ENCODE data around the gene GLYAT.

Gene GLYAT

DNA sequence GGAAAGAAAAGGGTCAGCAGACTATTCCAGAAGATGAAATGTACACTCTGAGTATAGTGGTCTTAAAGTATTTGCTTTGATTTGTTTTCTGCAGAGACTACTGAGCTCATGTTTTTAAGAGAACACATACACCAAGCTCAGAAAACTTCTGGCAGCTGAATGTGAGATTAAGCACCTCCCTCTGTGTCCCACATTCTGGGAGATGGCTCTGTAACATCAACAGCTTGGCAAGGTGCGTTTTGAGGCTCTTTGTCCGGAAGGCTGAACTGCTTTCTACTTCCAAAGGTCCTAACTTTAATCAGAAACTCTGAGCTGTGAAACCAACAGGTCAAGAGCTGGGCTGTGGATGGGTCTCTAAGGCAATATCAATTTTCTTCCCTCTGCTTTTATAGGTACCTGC is 36.4 kb upstream of the GLYAT start:
- Histone ChIP-seq H3K27me3 (ENCODE audit: insufficient read depth, low read length, poor library complexity, severe bottlenecking) (no peaks in the 10 kb centered on the region), H3F3A (ENCODE audit: low read depth) (no peaks in the 10 kb centered on the region), H4K20me1 (ENCODE audit: insufficient read depth, low read length, poor library complexity, severe bottlenecking) (no peaks in the 10 kb centered on the region), H3K36me3 (ENCODE audit: insufficient read depth, low read length) (no peaks in the 10 kb centered on the region), H3K79me2 (ENCODE audit: insufficient read depth, low read length) (no peaks in the 10 kb centered on the region), H3K4me3 (ENCODE audit: low read length, poor library complexity, severe bottlenecking) (no peak overlapping the region), H3K9ac (ENCODE audit: low read depth, low read length, poor library complexity, severe bottlenecking) (no peak overlapping the region), H3K4me2 (ENCODE audit: low read depth, low read length, poor library complexity, severe bottlenecking) (no peak overlapping the region), H3K9me2 (replicated peaks; ENCODE audit: low read depth, low read length) (no peaks in the 10 kb centered on the region), H2AFZ (ENCODE audit: low read length) (no peak overlapping the region), H3K9me3 (ENCODE audit: insufficient read depth, low read depth, low read length) (no peaks in the 10 kb centered on the region), H3K4me1 (ENCODE audit: insufficient read depth, low read length, poor library complexity, severe bottlenecking) (no peaks in the 10 kb centered on the region)
- TF ChIP-seq, protein P1, sequence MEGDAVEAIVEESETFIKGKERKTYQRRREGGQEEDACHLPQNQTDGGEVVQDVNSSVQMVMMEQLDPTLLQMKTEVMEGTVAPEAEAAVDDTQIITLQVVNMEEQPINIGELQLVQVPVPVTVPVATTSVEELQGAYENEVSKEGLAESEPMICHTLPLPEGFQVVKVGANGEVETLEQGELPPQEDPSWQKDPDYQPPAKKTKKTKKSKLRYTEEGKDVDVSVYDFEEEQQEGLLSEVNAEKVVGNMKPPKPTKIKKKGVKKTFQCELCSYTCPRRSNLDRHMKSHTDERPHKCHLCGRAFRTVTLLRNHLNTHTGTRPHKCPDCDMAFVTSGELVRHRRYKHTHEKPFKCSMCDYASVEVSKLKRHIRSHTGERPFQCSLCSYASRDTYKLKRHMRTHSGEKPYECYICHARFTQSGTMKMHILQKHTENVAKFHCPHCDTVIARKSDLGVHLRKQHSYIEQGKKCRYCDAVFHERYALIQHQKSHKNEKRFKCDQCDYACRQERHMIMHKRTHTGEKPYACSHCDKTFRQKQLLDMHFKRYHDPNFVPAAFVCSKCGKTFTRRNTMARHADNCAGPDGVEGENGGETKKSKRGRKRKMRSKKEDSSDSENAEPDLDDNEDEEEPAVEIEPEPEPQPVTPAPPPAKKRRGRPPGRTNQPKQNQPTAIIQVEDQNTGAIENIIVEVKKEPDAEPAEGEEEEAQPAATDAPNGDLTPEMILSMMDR (conservative IDR thresholded peaks at IDR 0.05; ENCODE audit: low read length): no peak
- TF ChIP-seq EZH2phosphoT487 (IDR thresholded peaks at IDR 0.05; ENCODE audit: borderline replicate concordance): no peak

DNA sequence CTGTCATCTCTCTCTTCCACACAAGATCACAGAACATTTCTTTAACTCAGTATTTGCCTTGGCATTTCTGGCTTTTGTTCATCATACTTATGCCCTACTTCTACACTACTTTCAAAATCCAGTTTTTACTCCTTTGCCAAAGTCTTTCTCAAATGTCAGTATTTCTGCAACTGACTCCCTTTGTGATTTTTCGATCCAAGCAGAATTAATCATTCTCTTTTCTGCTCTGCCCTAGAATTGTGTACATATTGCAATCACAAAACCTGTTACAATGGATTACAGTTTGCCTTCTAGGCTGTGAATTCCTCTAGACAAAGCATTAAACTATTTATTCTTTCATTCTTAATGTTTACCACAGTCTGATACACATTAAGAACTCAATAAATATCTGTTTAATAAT is 33.3 kb upstream of the GLYAT start:
- Histone ChIP-seq H4K20me1 (ENCODE audit: insufficient read depth, low read length, poor library complexity, severe bottlenecking) (no peaks in the 10 kb centered on the region), H3K36me3 (ENCODE audit: insufficient read depth, low read length) (no peaks in the 10 kb centered on the region), H3K4me2 (ENCODE audit: low read depth, low read length, poor library complexity, severe bottlenecking) (no peak overlapping the region), H3F3A (ENCODE audit: low read depth) (no peaks in the 10 kb centered on the region), H3K27me3 (ENCODE audit: insufficient read depth, low read length, poor library complexity, severe bottlenecking) (no peaks in the 10 kb centered on the region), H2AFZ (ENCODE audit: low read length) (no peak overlapping the region), H3K4me1 (ENCODE audit: insufficient read depth, low read length, poor library complexity, severe bottlenecking) (no peaks in the 10 kb centered on the region), H3K4me3 (ENCODE audit: low read length, poor library complexity, severe bottlenecking) (no peak overlapping the region), H3K9me3 (ENCODE audit: insufficient read depth, low read depth, low read length) (no peaks in the 10 kb centered on the region), H3K79me2 (ENCODE audit: insufficient read depth, low read length) (no peaks in the 10 kb centered on the region), H3K9me2 (replicated peaks; ENCODE audit: low read depth, low read length) (no peaks in the 10 kb centered on the region), H3K9ac (ENCODE audit: low read depth, low read length, poor library complexity, severe bottlenecking) (no peak overlapping the region)
- TF ChIP-seq, protein P1 (conservative IDR thresholded peaks at IDR 0.05; ENCODE audit: low read length): no peak
- no peak for TF ChIP-seq EZH2phosphoT487 (IDR thresholded peaks at IDR 0.05; ENCODE audit: borderline replicate concordance)

DNA sequence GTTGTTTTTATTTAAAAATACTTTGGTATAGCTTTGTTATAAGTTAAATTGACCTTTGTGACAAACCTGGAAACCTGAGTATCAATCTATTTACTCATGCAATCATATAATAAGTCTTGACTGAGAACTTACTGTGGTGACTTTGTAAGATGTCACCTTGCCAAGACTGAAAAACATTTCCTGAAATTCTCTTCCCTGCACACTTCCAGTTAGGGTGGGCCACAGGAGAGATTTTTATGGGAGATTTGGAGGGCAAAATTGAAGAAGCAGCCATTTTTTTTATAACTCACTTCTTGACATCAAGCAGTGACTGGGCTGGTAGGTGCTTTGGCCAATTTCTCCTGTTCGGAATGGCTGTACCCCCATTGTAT is 31.4 kb upstream of the GLYAT start:
- H3K4me1 ChIP-seq (ENCODE audit: insufficient read depth, low read length, poor library complexity, severe bottlenecking): no peaks in the 10 kb centered on the region
- H3F3A ChIP-seq (ENCODE audit: low read depth): no peaks in the 10 kb centered on the region
- no peak overlapping the region for H3K4me2 ChIP-seq (ENCODE audit: low read depth, low read length, poor library complexity, severe bottlenecking)
- no peaks in the 10 kb centered on the region for H3K79me2 ChIP-seq (ENCODE audit: insufficient read depth, low read length)
- no peaks in the 10 kb centered on the region for H3K27me3 ChIP-seq (ENCODE audit: insufficient read depth, low read length, poor library complexity, severe bottlenecking)
- TF ChIP-seq, protein P1 (conservative IDR thresholded peaks at IDR 0.05; ENCODE audit: low read length): no peak
- TF ChIP-seq EZH2phosphoT487 (IDR thresholded peaks at IDR 0.05; ENCODE audit: borderline replicate concordance): no peak
- H2AFZ ChIP-seq (ENCODE audit: low read length): no peak overlapping the region
- no peaks in the 10 kb centered on the region for H4K20me1 ChIP-seq (ENCODE audit: insufficient read depth, low read length, poor library complexity, severe bottlenecking)
- no peaks in the 10 kb centered on the region for H3K36me3 ChIP-seq (ENCODE audit: insufficient read depth, low read length)
- no peak overlapping the region for H3K9ac ChIP-seq (ENCODE audit: low read depth, low read length, poor library complexity, severe bottlenecking)
- H3K9me2 ChIP-seq (replicated peaks; ENCODE audit: low read depth, low read length): no peaks in the 10 kb centered on the region
- H3K4me3 ChIP-seq (ENCODE audit: low read length, poor library complexity, severe bottlenecking): no peak overlapping the region
- no peaks in the 10 kb centered on the region for H3K9me3 ChIP-seq (ENCODE audit: insufficient read depth, low read depth, low read length)
